Immature natural killer cell (primary cell): ENCODE results near the gene POLD4. TPM values are rescaled to one million over a fixed set of nuclear protein-coding genes. Genes with fewer than 3 reads are reported as not detected.

Experiments used
- DNase-seq, 3 donors: peaks; one replicate each; pipeline ENCODE4 v3.0.0; 2022; ENCODE audit warnings: mixed read lengths in 1 of 3
- H3K27ac Mint-ChIP-seq, 6 donors: one replicate each; pipeline ENCODE4 v1.8.0; 2020; ENCODE audit warnings: mixed read lengths in 6 of 6, mild to moderate bottlenecking in 5 of 6, inconsistent platforms in 4 of 6, moderate library complexity in 3 of 6
- H3K27me3 Mint-ChIP-seq, 3 donors: one replicate each; pipeline ENCODE4 v1.8.0; 2020 to 2021; ENCODE audit warnings: low read depth in 3 of 3, mild to moderate bottlenecking in 3 of 3, mixed read lengths in 3 of 3, moderate library complexity in 3 of 3, inconsistent platforms in 1 of 3
- H3K36me3 Mint-ChIP-seq, 3 donors: one replicate each; pipeline ENCODE4 v1.8.0; 2020; ENCODE audit warnings: mixed read lengths in 3 of 3, inconsistent platforms in 2 of 3, mild to moderate bottlenecking in 2 of 3
- H3K4me1 Mint-ChIP-seq, 2 donors: one replicate each; pipeline ENCODE4 v1.8.0; 2020; ENCODE audit warnings: inconsistent platforms in 2 of 2, mild to moderate bottlenecking in 2 of 2, mixed read lengths in 2 of 2, moderate library complexity in 1 of 2
- H3K4me3 Mint-ChIP-seq, 5 donors: one replicate each; pipeline ENCODE4 v1.8.0; 2020; ENCODE audit warnings: mild to moderate bottlenecking in 5 of 5, mixed read lengths in 5 of 5, inconsistent platforms in 3 of 5, moderate library complexity in 3 of 5
- H3K9me3 Mint-ChIP-seq, 6 donors: one replicate each; pipeline ENCODE4 v1.8.0; 2020; ENCODE audit warnings: mild to moderate bottlenecking in 6 of 6, mixed read lengths in 6 of 6, inconsistent platforms in 4 of 6, moderate library complexity in 3 of 6
- polyA plus RNA-seq, 3 donors: library from polyadenylated mRNA; unstranded; fragments of 300-500 nt; fragmentation: Illumina TruSeq; gene quantifications; one replicate each; pipeline ENCODE4 v1.2.3, GENCODE V29; 2021

The POLD4 gene
- polyA plus RNA-seq, 3 donors from 2014 or later, result 86.1 to 131 (median 118) TPM

DNA sequence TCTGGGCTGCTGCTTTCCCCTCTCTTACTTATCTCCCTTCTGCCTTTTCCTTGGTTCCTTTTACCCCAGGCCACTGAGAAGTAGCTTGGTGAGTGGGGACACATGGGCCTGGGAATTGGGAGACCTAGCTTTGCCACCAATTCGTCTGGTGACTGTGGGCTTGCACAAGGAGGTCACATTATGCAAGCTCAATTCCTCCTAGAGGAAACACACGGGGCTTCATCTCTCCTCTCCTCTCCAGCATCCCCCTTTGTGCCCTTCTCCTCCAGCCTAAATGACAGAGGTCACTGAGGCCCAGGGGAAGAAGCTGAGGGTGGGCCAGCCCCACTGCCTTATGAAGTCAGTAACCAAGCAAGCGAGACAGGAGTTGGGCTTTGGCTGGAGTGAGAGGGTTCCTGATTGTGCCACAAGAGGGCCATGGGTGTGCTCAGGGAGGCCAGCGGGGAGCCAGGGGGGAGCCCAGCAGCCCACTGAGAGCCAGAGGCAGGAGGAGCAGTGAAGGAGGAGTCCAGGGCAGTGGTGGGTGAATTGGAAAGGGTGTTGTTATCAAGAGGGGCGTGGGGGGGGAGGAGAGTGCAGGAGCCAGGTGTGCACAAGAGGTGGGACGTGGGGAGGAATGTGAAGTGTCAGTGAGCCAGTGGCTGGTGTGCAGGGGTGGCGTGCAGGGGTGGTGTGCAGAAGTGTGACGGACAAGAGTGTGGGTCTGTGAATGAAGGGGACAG lies 18.0 kb upstream of the POLD4 start:
- H3K4me1 Mint-ChIP-seq, result peaks cover 59 to 62% of the 10 kb centered on the region in 2 donors
- peak in 2 of 3 donors; percentile 28 to 38 for DNase-seq
- H3K36me3 Mint-ChIP-seq, result peaks cover 0 to under 1% (median 0%) of the 10 kb centered on the region in 3 donors
- peaks cover 0 to 2% (median 0%) of the 10 kb centered on the region in 6 donors for H3K9me3 Mint-ChIP-seq
- peak overlapping the region; percentile 82 to 92 (median 89) for H3K4me3 Mint-ChIP-seq
- H3K27ac Mint-ChIP-seq, result peak overlapping the region; percentile 81 to 92 (median 84)
- peaks cover 6 to 27% (median 23%) of the 10 kb centered on the region in 3 donors for H3K27me3 Mint-ChIP-seq

DNA sequence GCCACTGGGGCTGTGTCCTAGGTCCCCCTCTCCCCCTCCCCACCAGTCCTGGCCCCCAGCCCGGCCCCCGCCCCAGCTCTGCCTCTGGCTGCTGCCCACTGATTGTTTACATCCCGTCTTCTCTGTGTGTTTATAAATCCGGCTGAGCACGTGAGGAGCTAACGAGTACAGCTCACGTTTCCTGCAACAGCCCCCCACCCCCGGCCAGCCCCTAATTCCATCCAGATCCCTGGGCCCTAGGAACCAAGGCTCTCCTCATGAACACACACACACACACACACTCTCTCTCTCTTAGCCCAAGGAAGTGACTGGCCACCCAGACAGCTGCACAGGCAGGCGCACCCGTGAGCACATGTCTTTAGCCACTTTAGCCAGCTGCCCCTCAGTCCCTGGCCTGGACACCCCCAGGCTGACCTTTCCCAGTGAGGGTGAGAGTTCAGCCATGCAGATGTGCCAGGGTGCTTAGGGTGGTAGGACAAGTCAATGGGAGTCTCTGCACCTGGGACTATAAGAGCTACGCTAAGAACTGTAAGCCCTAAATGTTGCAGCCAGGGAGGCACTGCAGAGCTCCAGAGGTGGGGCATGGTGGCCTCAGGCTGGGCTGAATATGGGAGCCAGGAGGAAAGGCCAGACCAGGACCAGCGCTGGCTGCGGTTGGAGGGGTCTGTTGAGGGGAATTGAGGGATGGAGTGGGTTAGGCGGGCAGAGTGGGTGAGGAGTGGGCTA lies 17.2 kb upstream of the POLD4 start:
- Mint-ChIP-seq H3K36me3 (peaks cover 3 to 9% (median 8%) of the 10 kb centered on the region in 3 donors), H3K27ac (peak overlapping the region in 4 of 6 donors; percentile 6 to 48 (median 31)), H3K27me3 (peaks cover 12 to 27% (median 23%) of the 10 kb centered on the region in 3 donors), H3K9me3 (peaks cover 0 to 2% (median 0%) of the 10 kb centered on the region in 6 donors), H3K4me1 (peaks cover 65 to 71% of the 10 kb centered on the region in 2 donors), H3K4me3 (peak overlapping the region; percentile 21 to 92 (median 52))
- DNase-seq, result no peak

GRCh38 chr11:67369801-67370284 lies 16.5 kb upstream of the POLD4 start:
- H3K9me3 Mint-ChIP-seq, result peaks cover 0 to 2% (median 0%) of the 10 kb centered on the region in 6 donors
- H3K36me3 Mint-ChIP-seq, result peaks cover 5 to 10% (median 10%) of the 10 kb centered on the region in 3 donors
- peaks cover 71 to 75% of the 10 kb centered on the region in 2 donors for H3K4me1 Mint-ChIP-seq
- peak overlapping the region in 4 of 5 donors; percentile 22 to 57 (median 42) for H3K4me3 Mint-ChIP-seq
- H3K27me3 Mint-ChIP-seq, result peaks cover 14 to 27% (median 23%) of the 10 kb centered on the region in 3 donors
- peak overlapping the region in 3 of 6 donors; percentile 37 to 59 (median 42) for H3K27ac Mint-ChIP-seq
- no peak for DNase-seq

- Mint-ChIP-seq H3K27ac (peak overlapping the region in 4 of 6 donors; percentile 9 to 75 (median 38)), H3K27me3 (peaks cover 14 to 23% (median 22%) of the 10 kb centered on the region in 3 donors), H3K9me3 (peaks cover 0 to 2% (median 0%) of the 10 kb centered on the region in 6 donors), H3K4me1 (peaks cover 72 to 76% of the 10 kb centered on the region in 2 donors), H3K36me3 (peaks cover 5 to 15% (median 14%) of the 10 kb centered on the region in 3 donors), H3K4me3 (peak overlapping the region; percentile 7 to 68 (median 57))
- DNase-seq, result no peak
Observed at GRCh38 chr11:67369275-67369674, 15.9 kb upstream of the POLD4 start.

- DNase-seq, result peak; percentile 79 to 84 (median 81)
Observed at GRCh38 chr11:67368621-67369020, 15.3 kb upstream of the POLD4 start.

GRCh38 chr11:67367761-67368227 lies 14.4 kb upstream of the POLD4 start:
- Mint-ChIP-seq H3K27ac (peak overlapping the region in 5 of 6 donors; percentile 18 to 58 (median 31)), H3K36me3 (peaks cover 5 to 18% (median 14%) of the 10 kb centered on the region in 3 donors), H3K4me3 (peak overlapping the region in 4 of 5 donors; percentile 26 to 67 (median 62)), H3K4me1 (peaks cover 76 to 79% of the 10 kb centered on the region in 2 donors), H3K9me3 (no peaks in the 10 kb centered on the region), H3K27me3 (peaks cover 11 to 17% (median 16%) of the 10 kb centered on the region in 3 donors)
- DNase-seq, result no peak

More at GRCh38 chr11:67368621-67369020, 15.3 kb upstream of the POLD4 start:
- Mint-ChIP-seq H3K36me3 (peaks cover 5 to 15% (median 14%) of the 10 kb centered on the region in 3 donors), H3K27ac (peak overlapping the region; percentile 12 to 75 (median 52)), H3K9me3 (peaks cover 0 to 2% (median 0%) of the 10 kb centered on the region in 6 donors), H3K4me3 (peak overlapping the region; percentile 32 to 68 (median 57)), H3K4me1 (peaks cover 74 to 76% of the 10 kb centered on the region in 2 donors), H3K27me3 (peaks cover 13 to 20% (median 20%) of the 10 kb centered on the region in 3 donors)

- peaks cover 77 to 80% of the 10 kb centered on the region in 2 donors for H3K4me1 Mint-ChIP-seq
Observed at GRCh38 chr11:67366961-67367760, 13.8 kb upstream of the POLD4 start.

DNA sequence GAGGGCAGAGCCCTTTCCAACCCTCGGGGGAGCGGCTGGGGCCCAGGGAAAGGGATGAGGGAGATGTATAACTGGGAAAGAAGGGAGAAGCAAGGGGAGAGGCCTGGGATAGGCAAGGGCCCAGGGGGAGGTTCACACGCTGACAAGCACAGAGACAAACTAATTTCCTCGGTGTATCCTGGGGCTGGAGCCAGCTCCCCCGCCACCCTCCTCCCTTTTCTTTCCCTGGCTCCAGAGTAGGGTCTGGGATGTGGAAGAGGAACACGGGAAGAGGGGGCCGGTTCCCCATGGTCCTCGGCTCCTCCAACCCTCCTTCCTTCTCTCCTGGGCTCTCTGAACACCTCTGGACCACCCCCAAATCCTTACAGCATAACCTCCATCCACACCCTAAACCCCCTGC lies 13.2 kb upstream of the POLD4 start:
- Mint-ChIP-seq H3K4me1 (peaks cover 71 to 76% of the 10 kb centered on the region in 2 donors), H3K27me3 (peaks cover 11 to 15% (median 14%) of the 10 kb centered on the region in 3 donors), H3K9me3 (no peaks in the 10 kb centered on the region), H3K36me3 (peaks cover 5 to 21% (median 14%) of the 10 kb centered on the region in 3 donors), H3K4me3 (no peak overlapping the region), H3K27ac (no peak overlapping the region)
- no peak for DNase-seq

More at GRCh38 chr11:67366961-67367760, 13.8 kb upstream of the POLD4 start:
- peaks cover 5 to 21% (median 14%) of the 10 kb centered on the region in 3 donors for H3K36me3 Mint-ChIP-seq
- no peaks in the 10 kb centered on the region for H3K9me3 Mint-ChIP-seq
- H3K4me3 Mint-ChIP-seq, result no peak overlapping the region
- DNase-seq, result no peak
- H3K27me3 Mint-ChIP-seq, result peaks cover 11 to 17% (median 16%) of the 10 kb centered on the region in 3 donors
- H3K27ac Mint-ChIP-seq, result no peak overlapping the region

GRCh38 chr11:67365736-67366444 lies 12.5 kb upstream of the POLD4 start:
- no peak for DNase-seq
- peak overlapping the region in 2 of 5 donors; percentile 1 to 60 for H3K4me3 Mint-ChIP-seq
- peak overlapping the region in 4 of 6 donors; percentile 22 to 54 (median 42) for H3K27ac Mint-ChIP-seq
- peaks cover 65 to 69% of the 10 kb centered on the region in 2 donors for H3K4me1 Mint-ChIP-seq
- peaks cover 11 to 12% (median 11%) of the 10 kb centered on the region in 3 donors for H3K27me3 Mint-ChIP-seq
- no peaks in the 10 kb centered on the region for H3K9me3 Mint-ChIP-seq
- peaks cover 5 to 21% (median 14%) of the 10 kb centered on the region in 3 donors for H3K36me3 Mint-ChIP-seq

GRCh38 chr11:67364783-67365722 lies 11.7 kb upstream of the POLD4 start:
- Mint-ChIP-seq H3K4me3 (peak overlapping the region; percentile 14 to 60 (median 31)), H3K9me3 (no peaks in the 10 kb centered on the region), H3K27ac (peak overlapping the region in 3 of 6 donors; percentile 17 to 75 (median 75)), H3K4me1 (peaks cover 57 to 61% of the 10 kb centered on the region in 2 donors), H3K36me3 (peaks cover 5 to 21% (median 14%) of the 10 kb centered on the region in 3 donors), H3K27me3 (peaks cover 11 to 12% (median 11%) of the 10 kb centered on the region in 3 donors)
- no peak for DNase-seq

DNA sequence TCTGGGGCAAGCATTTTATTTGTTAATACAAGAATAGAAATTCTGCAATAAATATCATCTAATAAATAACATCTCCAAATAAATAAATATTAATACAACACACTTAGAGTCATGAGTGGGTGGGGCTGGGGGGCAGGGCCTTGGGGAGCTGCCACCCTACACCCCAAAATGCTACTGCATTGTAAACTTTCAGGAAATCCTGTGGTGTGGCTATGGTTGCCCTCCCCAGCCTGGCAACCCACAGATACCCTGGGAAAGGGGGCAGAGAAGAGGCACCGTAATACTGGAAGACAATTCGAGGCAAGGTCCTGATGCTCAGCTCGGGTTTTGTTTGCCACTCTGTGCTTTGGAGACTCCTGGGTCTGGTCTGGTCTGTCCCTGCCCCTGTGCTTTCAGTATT lies 10.8 kb upstream of the POLD4 start:
- H3K4me3 Mint-ChIP-seq, result peak overlapping the region in 4 of 5 donors; percentile 14 to 70 (median 28)
- H3K36me3 Mint-ChIP-seq, result peaks cover 5 to 21% (median 14%) of the 10 kb centered on the region in 3 donors
- peaks cover 48 to 53% of the 10 kb centered on the region in 2 donors for H3K4me1 Mint-ChIP-seq
- H3K9me3 Mint-ChIP-seq, result no peaks in the 10 kb centered on the region
- peak overlapping the region in 3 of 6 donors; percentile 17 to 75 (median 71) for H3K27ac Mint-ChIP-seq
- H3K27me3 Mint-ChIP-seq, result peaks cover 10 to 11% (median 11%) of the 10 kb centered on the region in 3 donors
- no peak for DNase-seq
